HG02610 (cell line): ENCODE results near the gene TYK2.
"Not testable (repeated sequence)": the region's sequence is repeated elsewhere in the genome, so short reads cannot be mapped to it uniquely, and the experiment has no call there.

Source experiments
- ATAC-seq: cut with Tn5 transposase; IDR thresholded peaks from one replicate; pipeline ENCODE4 v1.9.1; 2021; ENCODE audit warnings: mild to moderate bottlenecking, moderate library complexity; ENCODE audit not compliant: unreplicated experiment

Gene TYK2

DNA sequence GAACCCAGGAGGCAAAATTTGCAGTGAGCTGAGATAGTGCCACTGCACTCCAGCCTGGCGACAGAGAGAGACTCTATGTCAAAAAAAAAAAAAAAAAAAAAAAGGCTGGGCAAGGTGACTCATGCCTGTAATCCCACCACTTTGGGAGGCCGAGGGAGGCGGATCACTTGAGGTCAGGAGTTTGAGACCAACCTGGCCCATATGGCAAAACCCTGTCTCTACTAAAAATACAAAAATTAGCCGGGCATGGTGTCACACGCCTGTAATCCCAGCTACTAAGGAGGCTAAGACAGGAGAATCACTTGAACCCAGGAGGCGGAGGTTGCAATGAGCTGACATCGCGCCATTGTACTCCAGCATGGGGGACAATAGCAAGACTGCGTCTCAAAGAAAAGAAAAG, 43.6 kb downstream of the TYK2 start:
- not testable (repeated sequence) for ATAC-seq

DNA sequence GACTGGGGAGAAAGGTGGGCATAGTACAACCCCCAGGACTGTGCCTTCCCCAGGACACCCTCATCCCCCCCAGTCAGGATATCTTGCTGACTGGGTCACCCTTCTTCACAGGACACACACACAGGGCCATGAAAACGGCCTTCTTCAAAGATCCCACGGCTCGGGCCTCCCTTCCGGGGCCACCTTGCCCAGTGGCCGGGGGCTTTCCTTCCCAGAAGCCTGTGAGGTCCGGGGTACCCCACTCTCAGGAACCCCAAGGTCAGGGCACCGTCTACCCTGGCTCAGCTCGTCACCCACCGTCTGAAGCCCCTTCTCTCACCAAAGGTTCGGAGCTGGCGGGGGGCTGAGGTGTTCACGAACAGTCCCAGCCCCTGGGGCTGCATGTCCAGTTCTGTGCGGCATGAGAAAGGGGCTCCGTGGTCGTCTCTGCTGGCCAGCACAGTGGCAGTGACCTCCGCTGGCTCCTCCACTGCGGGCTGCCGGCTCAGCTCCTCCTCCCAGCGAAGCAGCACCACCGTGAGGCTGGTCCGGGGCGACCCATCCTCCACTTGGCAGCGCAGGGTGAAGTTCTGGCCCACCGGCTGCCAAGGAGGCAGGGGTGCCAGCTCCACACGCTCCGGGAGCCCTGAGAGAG, 44.9 kb downstream of the TYK2 start:
- no peak for ATAC-seq

DNA sequence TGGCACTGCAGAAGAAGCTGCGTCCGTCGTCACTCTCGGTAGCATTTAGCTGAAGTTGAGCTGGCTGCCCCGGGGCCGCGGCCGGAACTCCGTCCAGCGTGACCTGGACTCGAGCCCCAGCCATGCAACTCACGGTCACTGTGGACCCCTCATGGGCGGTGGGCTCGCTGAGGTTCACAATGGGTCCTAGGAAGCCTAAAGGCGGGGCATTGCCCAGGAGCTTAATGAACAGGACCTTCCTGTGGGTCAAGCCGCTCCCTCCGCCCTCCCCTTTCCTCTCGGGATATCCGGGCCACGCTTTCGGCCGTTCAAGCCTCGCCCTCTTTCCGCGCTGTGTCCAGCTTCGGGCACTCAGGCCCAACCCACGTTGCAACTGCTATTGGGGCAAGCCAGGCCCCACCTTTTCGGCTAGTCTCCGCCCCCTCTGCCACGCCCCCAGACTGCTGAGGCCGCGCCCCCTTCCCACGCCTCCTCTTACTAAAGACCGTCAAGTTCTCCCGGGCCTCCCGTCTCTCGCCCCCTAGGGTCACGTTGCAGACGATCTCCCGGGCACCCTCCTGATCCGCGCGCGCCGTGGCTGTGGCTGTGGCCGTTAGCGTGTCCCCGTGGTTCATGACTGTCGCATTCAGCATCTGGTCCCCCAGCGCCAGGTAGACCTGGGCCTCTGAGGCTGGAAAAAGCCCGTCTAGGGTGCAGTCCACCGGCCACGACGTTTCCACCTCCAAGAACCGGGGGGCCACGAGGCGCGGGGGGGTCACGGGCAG, 45.6 kb downstream of the TYK2 start:
- ATAC-seq = no peak

DNA sequence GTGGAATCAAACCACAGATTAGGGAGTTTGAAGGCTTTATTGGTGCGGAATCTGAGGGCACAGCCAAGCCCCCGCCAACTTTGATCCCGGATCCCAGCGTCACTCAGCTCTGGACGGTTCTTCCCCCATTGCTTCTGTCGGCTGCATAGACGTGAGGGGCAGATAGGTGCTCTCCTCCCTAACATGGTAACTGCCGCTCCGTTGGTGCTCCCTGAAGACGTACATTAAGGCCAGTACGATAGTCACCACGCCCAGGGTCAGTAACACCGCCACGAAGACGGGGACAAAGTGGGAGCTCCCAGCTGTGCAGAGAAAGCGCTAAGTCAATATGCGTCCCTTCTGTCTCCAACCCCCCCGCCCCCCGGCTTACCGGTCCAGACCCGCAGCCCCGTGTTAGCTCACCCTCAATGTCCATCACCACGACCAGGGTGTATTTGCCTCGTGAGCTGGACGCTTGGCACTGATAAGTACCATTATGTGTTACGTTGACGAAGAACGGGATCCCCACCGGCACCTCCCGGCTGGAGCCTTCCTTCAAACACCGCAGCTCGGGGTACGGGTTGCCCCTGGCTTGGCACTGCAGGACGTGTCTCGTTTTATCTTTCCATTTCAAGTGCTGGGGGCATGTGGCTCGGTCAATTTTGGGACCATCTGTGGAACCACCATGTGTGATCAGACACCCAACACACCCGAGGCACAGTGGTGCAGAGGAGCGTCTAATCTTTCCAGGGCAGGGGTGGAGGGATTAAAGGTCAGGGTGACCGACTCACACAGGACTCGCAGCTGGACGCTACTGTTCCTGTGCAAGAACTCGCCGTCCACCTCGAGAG, 46.4 kb downstream of the TYK2 start:
- ATAC-seq = no peak

DNA sequence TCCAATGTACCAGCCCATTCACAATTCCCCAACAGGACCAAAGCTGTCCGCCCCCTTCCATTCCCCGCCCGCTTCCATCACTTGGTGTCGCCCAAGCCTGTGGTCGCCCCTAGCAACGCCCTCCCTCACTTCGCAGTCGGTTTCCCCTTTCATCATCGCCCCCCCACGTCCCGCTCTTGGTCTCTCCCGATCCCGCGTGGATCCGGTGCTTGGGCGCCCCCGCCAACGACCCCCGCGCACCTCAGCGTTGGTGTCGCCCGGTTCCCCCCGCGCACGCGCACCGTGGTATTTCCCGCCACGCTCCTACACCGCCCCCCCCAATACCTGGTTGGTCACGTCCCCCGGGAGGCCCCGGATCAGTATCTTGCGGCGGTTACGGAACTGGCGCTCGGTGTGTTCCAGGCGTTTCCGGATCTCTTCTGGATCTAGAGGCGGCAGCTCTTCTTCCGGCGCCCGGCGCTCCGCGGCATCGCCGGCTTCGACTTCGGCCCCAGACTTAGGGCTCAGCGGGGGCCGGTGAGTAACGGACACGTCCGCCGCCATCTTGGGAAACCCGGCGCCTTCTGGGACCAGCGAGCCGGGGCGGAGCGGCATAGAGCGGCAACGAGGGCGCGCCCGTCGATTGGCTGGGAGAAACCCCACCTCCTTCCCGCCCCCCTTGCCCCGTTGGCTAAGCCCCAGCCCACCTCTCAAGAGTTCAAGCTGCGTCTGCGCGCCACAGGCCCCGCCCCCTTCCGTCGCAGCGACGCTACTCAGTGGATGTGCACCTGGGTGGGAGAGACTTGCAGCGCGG, 47.2 kb downstream of the TYK2 start, which contains the start of gene RAVER1:
TSS of gene RAVER1 (minus strand) at position 565 of the 793 bp plus-strand sequence. CDS start at position 543, 22 bp downstream.
- peak; percentile 84 for ATAC-seq

DNA sequence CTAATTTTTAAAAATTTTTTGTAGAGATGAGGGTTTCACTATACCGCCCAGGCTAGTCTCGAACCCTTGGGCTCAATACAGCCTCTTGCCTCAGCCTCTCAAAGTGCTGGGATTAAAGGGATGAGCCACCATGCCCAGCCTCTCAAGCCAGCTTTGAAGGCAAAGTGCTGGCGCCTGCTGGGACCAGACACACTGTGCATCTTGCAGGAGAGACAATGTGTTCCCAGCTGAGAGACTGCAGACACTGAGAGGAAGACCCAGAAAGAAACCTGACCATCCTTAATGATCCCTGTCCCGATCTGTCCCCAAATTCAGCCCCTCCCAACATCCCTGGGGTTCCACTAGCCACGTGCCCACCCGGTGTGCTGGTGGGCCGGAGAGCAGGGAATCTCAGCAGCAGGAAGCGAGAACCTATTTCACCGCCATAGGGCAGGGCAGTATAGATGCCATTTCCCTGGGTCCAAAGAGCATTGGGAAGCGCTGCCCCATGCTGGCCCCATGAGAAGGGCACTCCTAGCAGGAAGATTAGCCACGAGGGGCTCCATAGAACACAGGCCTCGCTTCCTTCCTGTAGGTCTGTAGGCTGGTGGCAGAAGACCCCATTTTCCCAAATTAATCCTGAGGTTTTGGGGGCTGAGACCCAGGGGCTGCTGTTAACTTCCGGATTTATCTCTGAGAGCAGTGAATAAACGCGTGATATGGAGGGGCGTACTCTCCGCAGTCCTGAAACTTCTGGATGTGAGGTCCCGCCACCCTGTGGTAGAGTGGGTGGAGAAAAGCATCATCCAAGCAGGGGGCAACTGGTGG, 48.0 kb downstream of the TYK2 start:
- ATAC-seq = no peak

DNA sequence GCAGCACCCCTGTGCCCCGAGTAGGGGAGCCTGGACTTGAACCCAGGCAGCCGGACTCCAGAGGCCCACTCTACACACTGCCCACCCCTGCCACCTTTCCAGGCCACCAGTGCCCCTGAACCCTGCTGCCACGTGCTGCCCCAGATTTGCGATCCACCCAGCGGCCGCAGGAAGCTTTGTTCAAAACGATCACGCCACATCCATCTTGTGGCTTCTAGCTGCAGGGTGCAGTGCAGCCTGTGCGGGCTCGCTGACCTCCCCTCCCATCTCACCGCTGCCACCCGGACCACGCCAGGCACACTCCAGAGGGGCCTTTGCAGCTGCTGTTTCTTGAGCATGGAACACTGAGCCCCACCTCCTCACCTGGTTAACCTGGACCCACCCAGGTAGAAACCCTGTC, 50.8 kb downstream of the TYK2 start:
- no peak for ATAC-seq

DNA sequence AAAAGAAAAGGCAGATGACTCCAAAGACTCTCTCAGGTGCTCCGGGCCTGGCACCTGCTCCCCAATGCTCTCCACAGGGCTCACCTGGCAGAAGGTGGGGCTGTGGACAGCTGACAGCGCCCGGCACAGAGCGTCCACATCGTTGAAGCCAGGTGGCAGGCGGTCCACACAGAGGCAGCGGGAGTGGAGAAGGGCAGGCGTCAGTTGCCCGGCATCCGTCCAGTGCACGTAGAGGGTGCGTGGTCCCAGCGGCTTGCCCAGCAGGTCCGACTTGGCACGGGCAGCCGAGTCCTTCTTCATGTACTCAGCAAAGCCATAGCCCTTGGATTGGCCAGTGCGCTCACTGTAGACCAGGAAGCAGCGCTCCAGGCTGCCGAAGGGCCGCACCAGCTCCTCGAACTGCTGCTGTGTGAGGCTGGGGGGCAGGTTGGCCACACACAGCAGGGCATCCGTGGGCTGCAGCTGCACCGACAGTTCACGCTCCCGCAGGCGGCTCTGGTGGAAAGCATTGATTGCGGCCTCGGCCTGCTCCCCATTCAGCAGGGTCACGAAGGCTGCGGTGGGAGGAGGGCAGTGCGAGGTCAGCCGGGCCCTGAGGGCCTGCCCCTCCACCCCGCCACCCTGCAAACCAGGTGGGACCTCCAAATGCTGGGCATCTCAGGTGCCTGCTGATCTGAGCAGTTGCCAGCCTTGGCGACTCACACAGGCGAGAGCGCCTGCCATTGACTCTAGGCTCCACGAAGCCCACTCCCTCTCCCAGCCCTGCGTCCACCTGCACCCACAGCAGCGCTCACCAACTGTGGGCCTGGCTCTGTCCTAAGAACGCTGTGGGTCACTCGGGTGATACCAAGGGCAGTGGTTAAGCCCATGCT, 51.6 kb downstream of the TYK2 start:
- no peak for ATAC-seq

DNA sequence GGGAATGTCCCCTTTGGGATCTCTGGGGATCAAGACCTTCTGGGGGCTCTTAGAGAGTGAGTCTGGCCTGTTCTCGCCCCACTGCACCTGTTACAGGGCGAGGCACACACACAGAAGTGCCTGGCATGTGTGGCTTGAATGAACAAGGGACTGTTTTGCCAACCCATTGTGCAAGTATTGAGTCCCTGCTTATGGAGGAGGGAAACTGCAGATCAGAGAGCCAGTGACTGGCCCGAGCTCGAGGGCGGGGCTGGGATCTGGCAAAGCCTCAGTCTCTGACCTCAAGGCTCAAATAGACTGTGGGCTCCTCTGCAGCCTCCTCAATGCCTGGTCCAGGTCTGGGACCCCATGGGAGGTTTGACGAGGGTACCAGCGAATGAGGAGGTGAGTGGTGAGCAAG, 52.6 kb downstream of the TYK2 start:
- no peak for ATAC-seq

DNA sequence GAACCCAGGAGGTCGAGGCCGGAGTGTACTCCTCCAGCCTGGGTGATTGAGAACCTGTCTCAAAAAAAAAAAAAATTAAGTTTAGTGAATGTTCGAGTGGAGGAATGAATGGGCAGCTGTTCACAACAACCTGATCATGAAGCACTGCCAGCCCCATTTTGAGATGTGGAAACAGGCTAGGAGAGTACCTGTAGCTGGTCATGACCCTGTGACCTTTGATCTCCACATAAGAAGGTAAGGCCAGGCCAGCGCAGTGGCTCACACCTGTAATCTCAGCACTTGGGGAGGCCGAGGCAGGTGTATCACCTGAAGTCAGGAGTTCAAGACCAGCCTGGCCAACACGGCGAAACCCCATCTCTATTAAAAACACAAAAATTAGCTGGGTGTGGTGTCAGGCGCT, 54.6 kb downstream of the TYK2 start:
- ATAC-seq = no peak

DNA sequence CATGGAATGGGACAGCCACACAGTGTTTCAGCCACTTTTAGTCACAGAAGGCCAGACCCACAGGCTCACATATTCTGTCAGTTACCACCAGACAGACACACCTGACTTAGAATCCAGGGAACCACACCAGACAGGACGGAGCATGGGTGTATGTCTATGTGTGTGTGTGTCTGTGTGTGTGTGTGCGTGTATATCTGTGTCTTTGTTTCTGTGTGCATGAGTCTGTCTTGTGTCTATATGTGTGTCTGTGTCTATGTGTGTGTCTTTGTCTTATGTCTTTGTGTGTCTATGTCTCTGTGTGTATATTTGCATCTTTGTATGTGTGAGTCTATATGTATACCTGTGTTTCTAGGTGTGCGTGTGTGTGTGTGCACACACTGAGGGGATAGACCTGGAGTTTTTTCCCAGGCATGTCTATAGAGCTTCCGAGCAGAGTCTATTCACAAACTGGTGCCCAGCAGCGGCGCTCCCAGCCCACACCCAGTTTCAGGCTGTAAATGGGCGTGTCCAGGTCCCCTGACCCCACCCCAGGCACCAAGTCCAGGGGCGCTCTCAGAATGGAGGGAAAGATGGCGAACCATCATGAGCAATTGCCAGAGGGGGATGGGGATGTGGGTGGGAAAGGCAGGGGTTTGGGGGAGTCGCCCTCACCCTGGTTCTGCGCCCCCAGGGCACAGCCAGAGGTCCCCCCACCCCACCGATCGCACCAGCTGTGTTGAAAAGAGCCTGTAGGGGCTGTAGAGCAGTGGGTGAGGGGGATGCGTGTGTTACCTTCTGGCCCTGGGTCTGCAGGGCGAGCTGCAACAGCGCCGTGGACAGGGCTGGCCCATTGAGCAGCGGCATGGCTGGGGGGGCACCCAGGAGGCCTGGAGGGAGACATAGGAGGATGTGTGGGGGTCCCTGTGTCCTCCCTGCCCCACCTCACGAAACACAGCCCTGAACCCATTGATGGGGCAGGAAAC, 58.2 kb downstream of the TYK2 start:
- ATAC-seq = no peak

DNA sequence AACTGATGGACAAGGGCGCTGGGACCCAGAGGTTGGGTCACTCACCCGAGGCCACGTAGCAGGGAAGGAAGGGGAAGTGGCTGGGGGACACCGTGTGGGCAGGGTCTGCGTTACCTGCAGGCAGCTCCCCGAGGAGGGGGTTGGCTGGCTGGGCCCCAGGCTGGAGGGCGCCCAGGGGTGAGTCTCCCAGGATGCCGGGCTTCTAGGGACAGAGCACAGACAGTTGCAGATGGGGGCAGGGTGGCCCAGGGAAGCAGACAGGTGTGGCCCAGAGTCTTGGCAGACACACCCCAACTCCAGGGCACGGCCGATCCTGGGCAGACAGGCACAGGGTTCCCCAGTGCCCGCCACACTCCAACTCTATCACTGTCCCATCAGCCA, 59.0 kb downstream of the TYK2 start:
- ATAC-seq = no peak

DNA sequence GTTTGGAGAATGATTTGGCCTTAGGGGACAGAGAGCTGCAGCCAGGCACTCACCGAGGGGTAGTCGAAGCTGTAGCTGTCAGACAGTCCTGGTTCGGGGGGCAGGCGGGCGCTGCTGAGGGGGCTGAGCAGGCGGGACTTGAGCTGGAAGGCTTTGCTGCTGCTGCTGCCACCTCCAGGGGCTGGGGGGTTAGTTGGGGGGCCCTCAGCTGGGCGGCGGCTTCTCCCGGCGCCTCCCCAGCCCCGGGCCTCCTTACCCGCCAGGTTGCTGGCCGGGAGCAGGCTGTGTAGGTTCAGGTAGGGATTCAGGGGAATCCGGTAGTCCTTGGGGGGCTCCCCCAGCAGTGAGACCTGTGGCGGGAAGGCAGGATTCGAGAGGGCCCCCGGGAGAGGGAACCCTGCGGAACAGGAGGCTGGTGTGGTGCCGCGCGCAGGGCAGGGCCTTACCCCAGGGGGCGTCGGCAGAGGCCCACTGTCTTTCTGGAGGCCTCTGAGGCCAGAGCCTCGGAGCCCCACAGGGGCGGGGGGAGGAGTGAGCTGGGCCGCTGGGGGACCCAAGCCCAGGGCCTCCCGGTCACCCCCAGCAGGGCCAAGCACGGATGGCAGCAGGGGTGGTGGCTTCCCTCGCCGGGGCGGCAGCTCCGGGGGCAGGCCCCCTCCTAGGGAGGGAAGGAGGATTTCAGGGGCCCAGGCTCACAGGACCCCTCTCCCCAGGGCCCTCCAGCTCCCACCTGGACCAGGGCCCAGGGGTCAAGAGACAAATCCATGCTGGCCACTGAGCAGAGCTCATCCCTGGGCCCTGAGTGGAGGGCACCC, 59.6 kb downstream of the TYK2 start:
- ATAC-seq = no peak

DNA sequence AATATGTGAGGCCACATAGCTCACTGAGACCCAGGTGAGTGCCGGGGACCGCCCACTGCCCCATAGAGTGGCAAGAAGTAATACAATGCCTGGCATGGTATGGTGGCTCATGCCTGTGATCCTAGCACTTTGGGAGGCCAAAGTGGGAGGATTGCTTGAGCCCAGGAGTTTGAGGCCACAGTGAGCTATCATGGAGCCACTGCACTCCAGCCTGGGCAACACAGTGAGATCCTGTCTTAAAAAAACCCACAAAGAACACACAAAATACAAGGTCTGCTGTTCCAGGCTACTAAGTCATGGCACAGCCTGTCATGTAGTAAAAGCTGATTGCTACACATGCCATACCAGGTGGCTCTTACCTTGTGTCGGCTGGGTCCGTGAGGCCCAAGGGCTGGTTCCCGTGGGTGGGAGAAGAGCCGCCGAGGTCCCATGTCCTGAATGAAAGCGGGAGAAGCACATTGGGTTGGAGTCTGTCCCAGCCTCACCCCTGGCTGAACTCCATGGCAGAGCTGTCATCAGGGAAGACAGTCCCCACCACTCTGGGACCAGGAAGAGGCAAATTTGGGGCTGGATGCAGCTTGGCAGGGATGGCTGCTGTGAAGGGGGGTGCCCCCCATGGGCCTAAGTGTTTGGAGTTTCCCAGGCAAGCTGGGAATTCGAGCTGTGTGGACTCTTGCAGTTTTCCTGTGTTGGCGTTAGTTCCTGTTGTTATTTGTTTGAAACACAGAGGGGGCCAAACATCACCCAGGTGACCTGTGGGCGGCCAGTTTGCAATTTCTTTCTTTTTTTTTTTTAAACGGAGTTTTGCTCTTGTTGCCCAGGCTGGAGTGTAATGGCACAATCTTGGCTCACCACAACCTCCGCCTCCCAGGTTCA, 61.3 kb downstream of the TYK2 start:
- ATAC-seq = no peak

DNA sequence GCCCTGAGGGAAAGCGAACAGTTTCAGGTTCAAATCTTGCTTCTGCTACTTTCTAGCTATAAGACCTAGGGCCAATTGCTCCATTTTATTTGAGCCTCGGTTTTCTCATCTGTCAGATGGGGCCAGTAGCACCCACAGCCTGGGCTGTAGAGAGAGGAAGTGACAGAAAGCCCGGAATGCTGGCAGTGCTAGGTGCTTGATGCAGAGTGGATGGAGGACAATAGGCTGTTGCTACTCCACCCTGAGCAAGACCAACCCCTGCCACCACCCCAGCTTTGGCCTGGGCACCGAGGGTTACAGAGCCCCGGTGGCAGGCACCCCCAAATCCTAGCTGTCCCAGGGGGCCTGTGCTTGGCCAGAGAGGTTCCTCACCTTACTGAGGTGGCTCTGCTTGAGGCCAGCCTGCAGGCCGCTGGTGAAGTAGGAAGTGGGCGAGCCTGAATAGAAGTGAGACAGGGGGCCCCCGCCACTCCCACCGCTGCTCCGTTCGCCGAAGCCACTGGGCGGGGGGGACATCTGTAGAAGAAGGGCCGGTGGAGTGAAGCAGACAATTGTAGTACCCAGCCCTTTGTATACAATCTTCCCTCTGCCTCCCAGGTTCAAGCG, 62.4 kb downstream of the TYK2 start:
- no peak for ATAC-seq
